Measurements from ENCODE around the gene C1orf122.

The C1orf122 gene

GRCh38 chr1:37802439-37802838, 5.2 kb upstream of the C1orf122 start:
- DNase-seq, result no peak

GRCh38 chr1:37807220-37807554, 403 bp upstream of the C1orf122 start:
- DNase-seq, result no peak

GRCh38 chr1:37808369-37809319, 1.1 kb downstream of the C1orf122 start:
- peak; percentile 74 to 91 (median 84) for DNase-seq

GRCh38 chr1:37809942-37810341, 2.4 kb downstream of the C1orf122 start:
- DNase-seq, result peak; percentile 33 to 53 (median 36)

- DNase-seq, result peak; percentile 83 to 88 (median 86)
Measured at GRCh38 chr1:37811027-37811655, 3.6 kb downstream of the C1orf122 start.

GRCh38 chr1:37813529-37814145, 6.0 kb downstream of the C1orf122 start:
- DNase-seq, result peak; percentile 16 to 71 (median 57)

- DNase-seq, result no peak
Measured at GRCh38 chr1:37814252-37814651, 6.7 kb downstream of the C1orf122 start.

- DNase-seq, result peak in 1 of 3 donors; percentile 31
Measured at GRCh38 chr1:37817481-37817880, 9.9 kb downstream of the C1orf122 start.

GRCh38 chr1:37821481-37821880, 13.9 kb downstream of the C1orf122 start:
- DNase-seq, result peak in 2 of 3 donors; percentile 44 to 67

GRCh38 chr1:37822906-37823815, 15.6 kb downstream of the C1orf122 start:
- DNase-seq, result peak; percentile 70 to 90 (median 90)

GRCh38 chr1:37824001-37824400, 16.4 kb downstream of the C1orf122 start:
- no peak for DNase-seq

- DNase-seq, result peak; percentile 77 to 88 (median 84)
Measured at GRCh38 chr1:37825506-37825905, 17.9 kb downstream of the C1orf122 start.

- DNase-seq, result no peak
Measured at GRCh38 chr1:37828410-37829074, 21.0 kb downstream of the C1orf122 start.

GRCh38 chr1:37831109-37831508, 23.5 kb downstream of the C1orf122 start:
- no peak for DNase-seq

GRCh38 chr1:37831809-37832208, 24.2 kb downstream of the C1orf122 start:
- DNase-seq, result no peak

GRCh38 chr1:37836788-37837187, 29.2 kb downstream of the C1orf122 start:
- peak in 2 of 3 donors; percentile 31 to 38 for DNase-seq

GRCh38 chr1:37839676-37840075, 32.1 kb downstream of the C1orf122 start:
- DNase-seq, result no peak

- DNase-seq, result no peak
Measured at GRCh38 chr1:37840711-37841110, 33.1 kb downstream of the C1orf122 start.

GRCh38 chr1:37841652-37842051, 34.1 kb downstream of the C1orf122 start:
- DNase-seq, result no peak

- DNase-seq, result no peak
Measured at GRCh38 chr1:37844536-37844935, 36.9 kb downstream of the C1orf122 start.

- DNase-seq, result peak in 2 of 3 donors; percentile 22 to 37
Measured at GRCh38 chr1:37845049-37845646, 37.6 kb downstream of the C1orf122 start.

Measured in suppressor macrophage treated with lipopolysaccharide for 1 hour (primary cell).